Stomach (tissue), 9 donors: Measurements from ENCODE around the gene MAOA. TPM values are rescaled to one million over a fixed set of nuclear protein-coding genes. Genes with fewer than 3 reads are reported as not detected.

Source experiments
- DNase-seq, 2 donors: peaks; one replicate each; pipeline versions ENCODE4 v3.0.0 to v3.0.0-alpha.2; 2013 to 2019
- H3K27ac ChIP-seq, 5 donors: fragments of 200-600 bp in 4 of 5; sonication (generic) in 4 of 5; one replicate each; pipeline ENCODE4 v1.5.1; 2013 to 2019; ENCODE audit warnings: mild to moderate bottlenecking in 1 of 5, moderate library complexity in 1 of 5
- H3K27me3 ChIP-seq, 3 donors: fragments of 200-600 bp; sonication (generic); one replicate each; pipeline ENCODE4 v1.5.1; 2017 to 2019; ENCODE audit warnings: mixed run types in 1 of 3
- H3K36me3 ChIP-seq, 4 donors: fragments of 200-600 bp; sonication (generic); 1 replicate in 3 of 4; 2 replicates in 1 of 4; pipeline ENCODE4 v1.5.1; 2016 to 2019
- H3K4me1 ChIP-seq, 4 donors: fragments of 200-600 bp; sonication (generic); one replicate each; pipeline ENCODE4 v1.5.1; 2016 to 2019
- H3K4me3 ChIP-seq, 4 donors: fragments of 200-600 bp; sonication (generic) in 3 of 4; one replicate each; pipeline ENCODE4 v1.5.1; 2016 to 2019; ENCODE audit warnings: mild to moderate bottlenecking in 1 of 4
- H3K9me3 ChIP-seq, 4 donors: fragments of 200-600 bp; sonication (generic); one replicate each; pipeline ENCODE4 v1.5.1; 2016 to 2019
- EP300 ChIP-seq: sonication (generic); formaldehyde crosslinking; IDR thresholded peaks from one replicate; pipeline ENCODE4 v1.6.1; 2017; ENCODE audit warnings: antibody characterized with exemption
- POLR2A ChIP-seq, 4 donors: fragments of 450-650 bp; IDR thresholded peaks; one replicate each; pipeline ENCODE4 v1.6.1; 2016; ENCODE audit warnings: antibody characterized with exemption in 4 of 4, control low read depth in 2 of 4, mild to moderate bottlenecking in 1 of 4, moderate library complexity in 1 of 4
- POLR2AphosphoS5 ChIP-seq, 3 donors: sonication (generic); formaldehyde crosslinking; IDR thresholded peaks; one replicate each; pipeline ENCODE4 v1.6.1; 2016; ENCODE audit warnings: antibody characterized with exemption in 3 of 3
- WGBS, 5 donors: extraction: QIAGEN DNeasy Blood & Tissue Kit in 3 of 5; methylation state at CpG; one replicate each; pipeline versions ENCODE4 v1.1.5 to v1.1.7; 2013 to 2018; 5-methylcytosine and 5-hydroxymethylcytosine counted together
- intact Hi-C: fragments of 100-400 bp; cut with DNase I; formaldehyde crosslinking; loops from one replicate; pipeline ENCODE4 v1.15.1; 2023; ENCODE audit warnings: low total_unique reads
- polyA plus RNA-seq, 3 donors: library from polyadenylated mRNA; stranded (reverse); fragments of 200-250 nt; gene quantifications; one replicate each; pipeline ENCODE4 v1.2.3, GENCODE V29; 2013
- total RNA-seq, 5 donors: library from RNA; depleted of rRNA; stranded (reverse); fragments of >200 nt; gene quantifications; one replicate each; pipeline versions ENCODE4 v1.1.0 to v1.2.3, GENCODE V29; 2014 to 2016
- TF ChIP-seq, protein P1 (sequence below), 7 experiments: fragments of 450-650 bp in 4 of 7; fragments of 200-600 bp in 3 of 7; sonication (generic) in 3 of 7; IDR thresholded peaks; one replicate each; pipeline ENCODE4 v1.5.1; 2016 to 2019; ENCODE audit warnings: antibody characterized with exemption in 7 of 7, control low read depth in 2 of 7, mild to moderate bottlenecking in 1 of 7
- donor health status: healthy with polysubstance abuse.
- donor health status: Bipolar disorder and iron deficiency.
- donor health status: healthy.

MAOA gene
- total and polyA plus RNA-seq, 8 donors, result 47.0 to 157 (median 81.1) TPM

DNA sequence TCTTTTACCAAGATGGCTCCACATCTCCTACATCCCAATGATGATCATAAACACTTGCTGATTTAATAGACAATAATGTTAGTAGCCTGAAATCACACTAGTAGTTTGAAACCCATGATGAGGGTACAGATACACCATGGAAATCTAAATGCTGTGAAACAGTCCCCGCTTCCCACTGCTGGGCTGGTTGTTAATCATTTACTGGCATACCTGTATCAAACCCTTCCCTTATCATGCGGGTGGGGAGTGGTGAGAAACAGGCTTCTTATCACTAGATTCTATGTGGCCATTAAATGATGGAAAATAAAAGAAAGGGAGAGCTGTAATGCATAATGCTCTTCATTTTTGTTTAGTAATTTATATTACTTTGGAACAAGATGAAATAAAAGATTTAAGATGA lies 21.9 kb downstream of the MAOA start:
- Histone ChIP-seq H3K4me1 (peaks cover 0 to 35% (median 15%) of the 10 kb centered on the region in 4 donors), H3K27me3 (no peaks in the 10 kb centered on the region), H3K36me3 (no peaks in the 10 kb centered on the region), H3K4me3 (no peak overlapping the region), H3K9me3 (no peaks in the 10 kb centered on the region), H3K27ac (peak overlapping the region; percentile 31 to 46 (median 33))
- DNase-seq, result peak; percentile 32 to 60
- 30 to 65% (median 44%) methylated on average over 2 of the region's 2 CpGs for WGBS, 5 donors
- TF ChIP-seq POLR2AphosphoS5 (IDR thresholded peaks at IDR 0.05) (peak in 1 of 3 donors; percentile 10), POLR2A (IDR thresholded peaks at IDR 0.05) (no peak), EP300 (no peak)
- intact Hi-C loops, result no loop called here

DNA sequence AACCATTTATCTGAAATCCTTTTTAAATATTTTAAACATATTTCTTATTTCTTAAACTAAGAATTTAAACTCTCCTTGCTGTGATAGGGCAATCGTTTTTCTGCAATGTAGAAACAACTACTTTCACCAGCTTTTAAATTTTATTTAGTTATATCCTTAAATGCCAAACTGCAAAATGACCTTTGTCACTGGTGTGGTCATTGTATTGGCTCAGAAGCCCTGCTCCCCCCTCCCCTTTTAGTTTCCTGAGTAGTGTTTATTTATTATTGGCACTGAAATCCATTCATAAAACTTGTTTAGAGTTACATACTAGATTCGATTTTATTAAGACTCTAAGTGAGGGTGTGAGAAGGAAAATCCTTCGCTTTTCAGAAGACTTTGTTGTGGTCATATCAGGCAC lies 23.0 kb downstream of the MAOA start:
- no peaks in the 10 kb centered on the region for H3K27me3 ChIP-seq
- H3K36me3 ChIP-seq, result peaks cover 0 to 8% (median 7%) of the 10 kb centered on the region in 4 donors
- H3K4me1 ChIP-seq, result peaks cover 0 to 35% (median 15%) of the 10 kb centered on the region in 4 donors
- intact Hi-C loops, result no loop called here
- DNase-seq, result no peak
- WGBS, 5 donors, result 32 to 45% (median 38%) methylated on average over 3 of the region's 3 CpGs
- H3K9me3 ChIP-seq, result no peaks in the 10 kb centered on the region
- H3K27ac ChIP-seq, result peak overlapping the region in 1 of 5 donors; percentile 17
- TF ChIP-seq EP300 (no peak), POLR2A (IDR thresholded peaks at IDR 0.05) (no peak), POLR2AphosphoS5 (IDR thresholded peaks at IDR 0.05) (no peak)
- TF ChIP-seq, protein P1, sequence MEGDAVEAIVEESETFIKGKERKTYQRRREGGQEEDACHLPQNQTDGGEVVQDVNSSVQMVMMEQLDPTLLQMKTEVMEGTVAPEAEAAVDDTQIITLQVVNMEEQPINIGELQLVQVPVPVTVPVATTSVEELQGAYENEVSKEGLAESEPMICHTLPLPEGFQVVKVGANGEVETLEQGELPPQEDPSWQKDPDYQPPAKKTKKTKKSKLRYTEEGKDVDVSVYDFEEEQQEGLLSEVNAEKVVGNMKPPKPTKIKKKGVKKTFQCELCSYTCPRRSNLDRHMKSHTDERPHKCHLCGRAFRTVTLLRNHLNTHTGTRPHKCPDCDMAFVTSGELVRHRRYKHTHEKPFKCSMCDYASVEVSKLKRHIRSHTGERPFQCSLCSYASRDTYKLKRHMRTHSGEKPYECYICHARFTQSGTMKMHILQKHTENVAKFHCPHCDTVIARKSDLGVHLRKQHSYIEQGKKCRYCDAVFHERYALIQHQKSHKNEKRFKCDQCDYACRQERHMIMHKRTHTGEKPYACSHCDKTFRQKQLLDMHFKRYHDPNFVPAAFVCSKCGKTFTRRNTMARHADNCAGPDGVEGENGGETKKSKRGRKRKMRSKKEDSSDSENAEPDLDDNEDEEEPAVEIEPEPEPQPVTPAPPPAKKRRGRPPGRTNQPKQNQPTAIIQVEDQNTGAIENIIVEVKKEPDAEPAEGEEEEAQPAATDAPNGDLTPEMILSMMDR (IDR thresholded peaks at IDR 0.05), result no peak
- H3K4me3 ChIP-seq, result no peak overlapping the region

DNA sequence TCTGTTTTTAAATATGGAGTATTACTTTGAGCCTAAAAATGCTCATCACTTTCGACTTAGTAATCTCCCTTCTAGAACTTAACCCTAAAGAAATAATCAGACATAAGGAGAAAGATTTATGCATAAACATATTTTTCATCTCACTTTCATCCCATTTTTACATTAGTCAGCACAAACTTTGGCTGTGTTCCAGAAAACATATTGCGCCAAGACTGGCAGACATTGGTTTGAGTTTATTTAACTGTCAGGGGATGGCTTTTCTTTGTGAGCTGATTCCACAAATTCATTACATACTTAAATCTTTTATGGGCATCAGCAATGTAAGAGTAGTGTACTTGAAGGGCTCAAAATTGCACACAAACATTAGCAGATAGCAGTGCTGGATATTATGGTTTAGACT lies 23.7 kb downstream of the MAOA start:
- TF ChIP-seq POLR2AphosphoS5 (IDR thresholded peaks at IDR 0.05), result no peak
- no peak for TF ChIP-seq POLR2A (IDR thresholded peaks at IDR 0.05)
- TF ChIP-seq, protein P1 (IDR thresholded peaks at IDR 0.05), result no peak
- no peak for TF ChIP-seq EP300
- H3K9me3 ChIP-seq, result no peaks in the 10 kb centered on the region
- peaks cover 0 to 12% (median 10%) of the 10 kb centered on the region in 4 donors for H3K36me3 ChIP-seq
- no peaks in the 10 kb centered on the region for H3K27me3 ChIP-seq
- WGBS, 5 donors, result 35 to 59% (median 44%) methylated on average over 2 of the region's 2 CpGs
- peak overlapping the region in 1 of 5 donors; percentile 4 for H3K27ac ChIP-seq
- intact Hi-C loops, result no loop called here
- peak in 1 of 2 donors; percentile 36 for DNase-seq
- no peak overlapping the region for H3K4me3 ChIP-seq
- H3K4me1 ChIP-seq, result peaks cover 0 to 35% (median 15%) of the 10 kb centered on the region in 4 donors

DNA sequence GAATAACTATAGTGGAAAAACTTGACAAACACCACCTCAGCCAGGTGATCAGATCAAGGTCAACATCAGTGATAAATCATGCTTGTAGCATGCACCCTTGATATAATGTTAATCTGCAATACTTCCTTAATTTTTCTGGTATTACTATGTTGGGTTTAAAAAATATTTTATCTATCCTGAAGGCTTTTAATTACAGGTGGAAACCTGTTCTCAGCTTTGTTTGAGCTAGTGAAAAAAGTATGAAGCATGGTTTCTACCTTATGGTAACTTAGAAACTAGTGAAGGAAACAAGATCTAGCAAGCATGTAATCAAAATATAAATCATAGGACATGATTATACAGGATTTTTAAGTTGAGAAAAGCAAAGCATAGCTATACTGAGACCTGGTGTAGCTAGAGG lies 26.6 kb downstream of the MAOA start:
- no peaks in the 10 kb centered on the region for H3K9me3 ChIP-seq
- H3K4me3 ChIP-seq, result no peak overlapping the region
- intact Hi-C loops, result no loop called here
- H3K27ac ChIP-seq, result no peak overlapping the region
- peaks cover 0 to 22% (median 10%) of the 10 kb centered on the region in 4 donors for H3K4me1 ChIP-seq
- H3K36me3 ChIP-seq, result peaks cover 0 to 24% (median 19%) of the 10 kb centered on the region in 4 donors
- H3K27me3 ChIP-seq, result peaks cover 0 to 2% (median 0%) of the 10 kb centered on the region in 3 donors
- TF ChIP-seq EP300, result no peak
- TF ChIP-seq POLR2AphosphoS5 (IDR thresholded peaks at IDR 0.05), result no peak
- TF ChIP-seq, protein P1 (IDR thresholded peaks at IDR 0.05), result no peak
- no peak for TF ChIP-seq POLR2A (IDR thresholded peaks at IDR 0.05)
- no peak for DNase-seq

DNA sequence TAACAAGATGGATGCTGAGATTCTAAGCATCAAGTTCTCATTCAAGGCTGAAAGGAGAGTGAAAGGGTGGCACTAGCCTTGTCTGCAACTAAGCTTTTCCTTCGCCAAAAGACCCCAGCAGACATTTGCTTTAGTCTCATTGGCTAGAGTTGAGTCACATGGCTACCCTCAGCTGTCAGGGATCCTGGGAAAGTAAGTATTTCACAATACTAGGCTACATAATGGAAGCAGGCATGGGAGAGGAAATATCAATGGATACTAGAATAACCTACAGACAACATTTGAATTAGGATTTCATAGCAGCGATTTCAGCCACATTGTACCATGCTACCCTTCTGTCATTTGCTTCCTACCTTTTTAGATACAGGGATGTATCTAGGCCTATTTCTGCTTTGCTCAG lies 29.1 kb downstream of the MAOA start:
- DNase-seq, result no peak
- Histone ChIP-seq H3K27ac (no peak overlapping the region), H3K9me3 (no peaks in the 10 kb centered on the region), H3K27me3 (peaks cover 0 to 4% (median 0%) of the 10 kb centered on the region in 3 donors), H3K4me3 (no peak overlapping the region), H3K36me3 (peaks cover 0 to 24% (median 20%) of the 10 kb centered on the region in 4 donors), H3K4me1 (peaks cover 0 to 15% (median 4%) of the 10 kb centered on the region in 4 donors)
- TF ChIP-seq, protein P1 (IDR thresholded peaks at IDR 0.05), result no peak
- TF ChIP-seq POLR2A (IDR thresholded peaks at IDR 0.05), result no peak
- no peak for TF ChIP-seq EP300
- TF ChIP-seq POLR2AphosphoS5 (IDR thresholded peaks at IDR 0.05), result no peak
- intact Hi-C loops, result no loop called here
- 84 to 100% (median 86%) methylated on average over 2 of the region's 2 CpGs for WGBS, 5 donors
